Right atrium auricular region (tissue), 2 donors: ENCODE results near the gene ZBED4. TPM values are rescaled to one million over a fixed set of nuclear protein-coding genes. Genes with fewer than 3 reads are reported as not detected.

Source experiments
- DNase-seq: peaks from one replicate; pipeline ENCODE4 v3.0.0-alpha.2; 2019; ENCODE audit warnings: low spot score
- H3K27ac ChIP-seq, 2 donors: fragments of 200-600 bp; sonication (generic); 1 replicate in 1 of 2; 2 replicates in 1 of 2; pipeline ENCODE4 v1.5.1; 2016 to 2019
- H3K27me3 ChIP-seq, 2 donors: fragments of 200-600 bp; sonication (generic); one replicate each; pipeline versions ENCODE4 v1.5.1 to v1.6.0; 2017 to 2019
- H3K36me3 ChIP-seq: fragments of 200-600 bp; sonication (generic); one replicate; pipeline ENCODE4 v1.5.1; 2016
- H3K4me1 ChIP-seq, 2 donors: fragments of 200-600 bp; sonication (generic); one replicate each; pipeline versions ENCODE4 v1.5.1 to v1.6.0; 2017 to 2019
- H3K4me3 ChIP-seq, 2 donors: fragments of 200-600 bp; sonication (generic); 1 replicate in 1 of 2; 2 replicates in 1 of 2; pipeline ENCODE4 v1.5.1; 2017 to 2019; ENCODE audit warnings: mild to moderate bottlenecking in 1 of 2, moderate library complexity in 1 of 2
- H3K9me3 ChIP-seq, 2 donors: fragments of 200-600 bp; sonication (generic); one replicate each; pipeline ENCODE4 v1.5.1; 2019
- total RNA-seq, 2 donors: library from RNA; depleted of rRNA; stranded (reverse); fragments of >200 nt; gene quantifications; one replicate each; pipeline ENCODE4 v1.1.0, GENCODE V29; 2016
- TF ChIP-seq, protein P1 (sequence below), 2 donors: fragments of 200-600 bp; sonication (generic); IDR thresholded peaks; one replicate each; pipeline ENCODE4 v1.5.1; 2019; ENCODE audit warnings: antibody characterized with exemption in 2 of 2

ZBED4 gene
- total RNA-seq, 2 donors from 2014 or later, result 3.7 to 6.6 TPM

DNA sequence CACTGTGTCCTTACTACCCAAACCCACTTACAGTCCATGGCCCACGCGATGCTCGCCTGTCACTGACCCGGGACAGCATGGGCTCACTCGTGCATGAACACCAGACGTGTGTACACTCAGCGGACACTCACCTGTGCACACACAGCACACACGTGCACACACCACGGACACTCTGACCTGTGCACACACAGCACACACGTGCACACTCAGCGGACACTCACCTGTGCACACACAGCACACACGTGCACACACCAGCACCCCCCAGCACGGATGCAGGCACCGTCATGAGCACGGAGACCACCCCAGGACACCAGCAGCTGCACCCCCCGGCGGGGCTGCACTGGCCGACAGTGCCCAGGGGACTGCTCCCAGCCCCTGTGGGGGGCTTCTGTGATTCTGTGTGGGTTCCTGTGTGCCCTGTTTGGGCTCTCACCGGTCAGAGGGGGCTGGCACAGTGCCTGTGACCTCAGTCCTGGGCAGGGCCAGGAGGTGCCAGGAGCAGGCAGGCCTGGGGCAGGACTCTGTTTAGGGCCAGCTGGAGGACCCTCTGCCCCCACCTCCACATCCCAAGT, 85.0 kb downstream of the ZBED4 start:
- Histone ChIP-seq H3K27me3 (no peaks in the 10 kb centered on the region), H3K4me3 (no peak overlapping the region), H3K9me3 (no peaks in the 10 kb centered on the region), H3K36me3 (no peaks in the 10 kb centered on the region), H3K4me1 (peaks cover 0 to 56% of the 10 kb centered on the region in 2 donors), H3K27ac (peak overlapping the region in 1 of 2 donors; percentile 37)
- TF ChIP-seq, protein P1, sequence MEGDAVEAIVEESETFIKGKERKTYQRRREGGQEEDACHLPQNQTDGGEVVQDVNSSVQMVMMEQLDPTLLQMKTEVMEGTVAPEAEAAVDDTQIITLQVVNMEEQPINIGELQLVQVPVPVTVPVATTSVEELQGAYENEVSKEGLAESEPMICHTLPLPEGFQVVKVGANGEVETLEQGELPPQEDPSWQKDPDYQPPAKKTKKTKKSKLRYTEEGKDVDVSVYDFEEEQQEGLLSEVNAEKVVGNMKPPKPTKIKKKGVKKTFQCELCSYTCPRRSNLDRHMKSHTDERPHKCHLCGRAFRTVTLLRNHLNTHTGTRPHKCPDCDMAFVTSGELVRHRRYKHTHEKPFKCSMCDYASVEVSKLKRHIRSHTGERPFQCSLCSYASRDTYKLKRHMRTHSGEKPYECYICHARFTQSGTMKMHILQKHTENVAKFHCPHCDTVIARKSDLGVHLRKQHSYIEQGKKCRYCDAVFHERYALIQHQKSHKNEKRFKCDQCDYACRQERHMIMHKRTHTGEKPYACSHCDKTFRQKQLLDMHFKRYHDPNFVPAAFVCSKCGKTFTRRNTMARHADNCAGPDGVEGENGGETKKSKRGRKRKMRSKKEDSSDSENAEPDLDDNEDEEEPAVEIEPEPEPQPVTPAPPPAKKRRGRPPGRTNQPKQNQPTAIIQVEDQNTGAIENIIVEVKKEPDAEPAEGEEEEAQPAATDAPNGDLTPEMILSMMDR (IDR thresholded peaks at IDR 0.05), result no peak
- no peak for DNase-seq

Other genes starting within 250 kb of the ZBED4 start
- gene BRD1, start 26.0 kb upstream of the ZBED4 start, total RNA-seq, result 10 to 100 TPM; 17.7 to 20.8 TPM
- 10 to 100 TPM; 19.7 to 19.8 TPM for gene ALG12, start 64.6 kb downstream of the ZBED4 start, total RNA-seq
- gene CRELD2, start 64.8 kb downstream of the ZBED4 start, total RNA-seq, result 10 to 100 TPM; 16.1 to 28.5 TPM
- 10 to 100 TPM; 64.5 to 66.9 TPM for gene PIM3, start 106.9 kb downstream of the ZBED4 start, total RNA-seq
- gene IL17REL, start 158.9 kb downstream of the ZBED4 start, total RNA-seq, result not detected
- not detected for gene TTLL8, start 204.5 kb downstream of the ZBED4 start, total RNA-seq
- under 1 TPM in 1 of 2 donors, not detected in 1; 0.71 TPM for gene MLC1, start 231.6 kb downstream of the ZBED4 start, total RNA-seq
- 1 to 10 TPM in 1 of 2 donors, under 1 TPM in 1; 0.43 to 1.1 TPM for gene MOV10L1, start 236.2 kb downstream of the ZBED4 start, total RNA-seq